Transverse colon (tissue), 4 donors: ENCODE data around the gene PID1. TPM values are rescaled to one million over a fixed set of nuclear protein-coding genes. Genes with fewer than 3 reads are reported as not detected.

Experiments
- DNase-seq: peaks from one replicate; pipeline ENCODE4 v3.0.0-alpha.2; 2019
- H3K27ac ChIP-seq, 4 donors: fragments of 200-600 bp; sonication (generic); 2 replicates each; pipeline ENCODE4 v1.5.1; 2016 to 2018; ENCODE audit warnings: inconsistent platforms in 4 of 4
- H3K27me3 ChIP-seq: fragments of 200-600 bp; sonication (generic); 2 replicates; pipeline ENCODE4 v1.5.1; 2017; ENCODE audit warnings: inconsistent platforms
- H3K36me3 ChIP-seq, 4 donors: fragments of 200-600 bp; sonication (generic); 2 replicates each; pipeline ENCODE4 v1.5.1; 2017 to 2019; ENCODE audit warnings: inconsistent platforms in 4 of 4
- H3K4me1 ChIP-seq, 4 donors: fragments of 200-600 bp; sonication (generic); 2 replicates each; pipeline ENCODE4 v1.5.1; 2017 to 2020; ENCODE audit warnings: inconsistent platforms in 4 of 4
- H3K4me3 ChIP-seq, 4 donors: fragments of 200-600 bp; sonication (generic); 1 replicate in 1 of 4; 2 replicates in 3 of 4; pipeline versions ENCODE4 v1.5.1 to v1.6.1; 2017 to 2019; ENCODE audit warnings: inconsistent platforms in 4 of 4
- H3K9me3 ChIP-seq, 2 donors: fragments of 200-600 bp; sonication (generic); 2 replicates each; pipeline ENCODE4 v1.5.1; 2017 to 2019; ENCODE audit warnings: inconsistent platforms in 2 of 2
- EP300 ChIP-seq: sonication (generic); formaldehyde crosslinking; IDR thresholded peaks from one replicate; pipeline ENCODE4 v1.6.1; 2017; ENCODE audit warnings: antibody characterized with exemption, low read depth
- POLR2A ChIP-seq: fragments of 450-650 bp; IDR thresholded peaks from one replicate; pipeline ENCODE4 v1.6.1; 2016; ENCODE audit warnings: antibody characterized with exemption, mild to moderate bottlenecking, moderate library complexity
- POLR2AphosphoS5 ChIP-seq, 3 donors: sonication (generic); formaldehyde crosslinking; IDR thresholded peaks; one replicate each; pipeline ENCODE4 v1.6.1; 2016; ENCODE audit warnings: antibody characterized with exemption in 3 of 3
- WGBS, 2 donors: methylation state at CpG; one replicate each; pipeline ENCODE4 v1.1.5; 2018; ENCODE audit warnings: low coverage in 1 of 2; 5-methylcytosine and 5-hydroxymethylcytosine counted together
- in situ Hi-C, 4 donors: fragments of 200-750 bp; cut with MboI; loops; one replicate each; pipeline versions ENCODE4 v1.15.0 to v1.15.1; 2017; ENCODE audit warnings: low sequenced_read_pairs in 3 of 4, low pct_ligation_motif_present in 1 of 4, low pct_unique_long_range_greater_than_20kb in 1 of 4
- intact Hi-C: fragments of 100-400 bp; cut with DNase I; formaldehyde crosslinking; loops from one replicate; pipeline ENCODE4 v1.15.1; 2023; ENCODE audit warnings: low total_unique reads
- total RNA-seq, 4 donors: library from RNA; depleted of rRNA; stranded (reverse); fragments of >200 nt; gene quantifications; one replicate each; pipeline ENCODE4 v1.1.0, GENCODE V29; 2016
- TF ChIP-seq, protein P1 (sequence below), 5 experiments: fragments of 200-600 bp in 3 of 5; fragments of 450-650 bp in 2 of 5; sonication (generic) in 3 of 5; IDR thresholded peaks; 1 replicate in 2 of 5; 2 replicates in 3 of 5; pipeline ENCODE4 v1.5.1; 2016 to 2017; ENCODE audit warnings: antibody characterized with exemption in 5 of 5, inconsistent platforms in 3 of 5, mild to moderate bottlenecking in 2 of 5, moderate library complexity in 1 of 5

The PID1 gene
- total RNA-seq, 4 donors from 2014 or later, result 21.6 to 54.6 (median 27.9) TPM

DNA sequence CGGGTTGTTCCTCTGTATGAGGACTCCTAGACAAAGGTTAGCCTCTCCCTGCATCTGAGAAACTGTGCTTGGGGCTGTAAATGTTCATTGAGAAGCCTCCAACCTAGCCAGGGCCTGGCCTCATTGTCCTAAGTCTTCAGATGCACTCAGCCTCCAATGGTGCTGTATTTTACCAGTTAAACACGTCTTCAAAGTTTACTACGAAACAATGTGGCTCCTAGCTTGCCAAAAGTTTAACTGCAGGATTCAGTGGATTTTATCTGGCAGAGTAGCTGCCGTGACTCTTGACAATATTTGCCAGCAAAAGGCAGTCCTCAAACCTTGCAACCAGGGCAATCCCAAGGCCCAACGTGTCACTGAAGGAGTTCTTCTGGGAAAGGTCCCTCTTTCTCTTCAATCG is 1.1 kb downstream of the PID1 start:
- in situ Hi-C loops (loop anchor here in 2 of 4 donors (10.0 to 25.0 kb wide), 2 partner anchors 135 to 583 kb away; no protein-coding TSS in a partner anchor), intact Hi-C loops (no loop called here)
- Histone ChIP-seq H3K9me3 (no peaks in the 10 kb centered on the region), H3K27ac (peak overlapping the region; percentile 54 to 86 (median 86)), H3K27me3 (no peaks in the 10 kb centered on the region), H3K4me3 (peak overlapping the region in 3 of 4 donors; percentile 72 to 82 (median 75)), H3K36me3 (no peaks in the 10 kb centered on the region), H3K4me1 (peaks cover 3 to 51% (median 16%) of the 10 kb centered on the region in 4 donors)
- TF ChIP-seq EP300 (no peak), POLR2A (no peak), POLR2AphosphoS5 (IDR thresholded peaks at IDR 0.05) (no peak)
- TF ChIP-seq, protein P1, sequence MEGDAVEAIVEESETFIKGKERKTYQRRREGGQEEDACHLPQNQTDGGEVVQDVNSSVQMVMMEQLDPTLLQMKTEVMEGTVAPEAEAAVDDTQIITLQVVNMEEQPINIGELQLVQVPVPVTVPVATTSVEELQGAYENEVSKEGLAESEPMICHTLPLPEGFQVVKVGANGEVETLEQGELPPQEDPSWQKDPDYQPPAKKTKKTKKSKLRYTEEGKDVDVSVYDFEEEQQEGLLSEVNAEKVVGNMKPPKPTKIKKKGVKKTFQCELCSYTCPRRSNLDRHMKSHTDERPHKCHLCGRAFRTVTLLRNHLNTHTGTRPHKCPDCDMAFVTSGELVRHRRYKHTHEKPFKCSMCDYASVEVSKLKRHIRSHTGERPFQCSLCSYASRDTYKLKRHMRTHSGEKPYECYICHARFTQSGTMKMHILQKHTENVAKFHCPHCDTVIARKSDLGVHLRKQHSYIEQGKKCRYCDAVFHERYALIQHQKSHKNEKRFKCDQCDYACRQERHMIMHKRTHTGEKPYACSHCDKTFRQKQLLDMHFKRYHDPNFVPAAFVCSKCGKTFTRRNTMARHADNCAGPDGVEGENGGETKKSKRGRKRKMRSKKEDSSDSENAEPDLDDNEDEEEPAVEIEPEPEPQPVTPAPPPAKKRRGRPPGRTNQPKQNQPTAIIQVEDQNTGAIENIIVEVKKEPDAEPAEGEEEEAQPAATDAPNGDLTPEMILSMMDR (IDR thresholded peaks at IDR 0.05), result no peak
- 29% methylated on average over 6 of the region's 6 CpGs; no CpG with 5 or more reads in 1 of the 2 donors for WGBS, 2 donors
- DNase-seq, result peak; percentile 36

DNA sequence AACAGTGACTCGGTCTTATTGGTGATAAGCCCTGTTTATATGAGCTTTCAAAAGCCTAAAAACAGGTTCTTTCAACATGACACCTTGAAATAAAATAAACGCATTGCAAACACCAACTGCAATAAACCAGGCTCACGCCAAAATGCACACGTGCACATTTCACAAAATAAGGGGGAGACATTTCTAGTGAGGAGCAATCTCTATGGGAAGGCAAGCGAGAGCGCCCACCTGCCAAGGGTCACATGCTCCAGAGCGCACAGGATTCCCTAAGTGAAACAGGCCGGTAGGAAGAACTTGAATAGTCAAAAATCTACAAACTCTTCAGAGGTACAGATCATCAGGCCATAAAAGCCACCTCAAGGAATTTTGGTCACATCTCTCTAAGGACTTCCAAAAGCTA is 1.9 kb downstream of the PID1 start:
- no peaks in the 10 kb centered on the region for H3K27me3 ChIP-seq
- no peak for DNase-seq
- peak overlapping the region; percentile 54 to 86 (median 86) for H3K27ac ChIP-seq
- H3K36me3 ChIP-seq, result no peaks in the 10 kb centered on the region
- intact Hi-C loops, result no loop called here
- in situ Hi-C loops, result loop anchor here in 2 of 4 donors (10.0 to 25.0 kb wide), 2 partner anchors 134 to 582 kb away; no protein-coding TSS in a partner anchor
- no peaks in the 10 kb centered on the region for H3K9me3 ChIP-seq
- 47 to 62% methylated on average over 3 to 8 of the region's 8 CpGs for WGBS, 2 donors
- H3K4me1 ChIP-seq, result peaks cover 3 to 45% (median 15%) of the 10 kb centered on the region in 4 donors
- TF ChIP-seq POLR2A, result no peak
- no peak for TF ChIP-seq POLR2AphosphoS5 (IDR thresholded peaks at IDR 0.05)
- TF ChIP-seq, protein P1 (IDR thresholded peaks at IDR 0.05), result no peak
- no peak for TF ChIP-seq EP300
- H3K4me3 ChIP-seq, result peak overlapping the region in 2 of 4 donors; percentile 75 to 82

DNA sequence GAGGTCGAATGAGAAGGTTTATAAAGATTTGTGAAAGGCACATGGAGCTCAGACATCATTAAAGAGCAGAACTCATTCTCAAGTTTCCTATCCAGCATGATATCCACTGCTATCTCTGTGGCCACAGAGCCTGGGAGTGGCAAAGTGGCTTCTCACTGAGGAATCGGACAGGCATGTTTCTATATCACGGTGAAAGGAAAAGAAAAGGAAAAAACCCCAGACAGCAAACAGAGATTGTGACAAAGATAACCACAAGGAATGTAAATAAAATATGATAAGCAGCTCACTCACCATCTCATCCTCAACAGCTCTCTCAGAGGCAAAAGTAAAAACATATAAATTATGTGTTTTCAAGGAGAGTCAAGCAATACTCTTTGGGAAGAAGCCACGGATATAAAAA is 2.5 kb downstream of the PID1 start:
- Histone ChIP-seq H3K9me3 (no peaks in the 10 kb centered on the region), H3K27me3 (no peaks in the 10 kb centered on the region), H3K4me1 (peaks cover 3 to 41% (median 13%) of the 10 kb centered on the region in 4 donors), H3K27ac (peak overlapping the region in 3 of 4 donors; percentile 15 to 86 (median 86)), H3K4me3 (peak overlapping the region in 2 of 4 donors; percentile 75 to 82), H3K36me3 (no peaks in the 10 kb centered on the region)
- WGBS, 2 donors, result 36 to 39% methylated on average over 4 of the region's 4 CpGs
- intact Hi-C loops, result no loop called here
- in situ Hi-C loops, result loop anchor here in 2 of 4 donors (10.0 to 25.0 kb wide), 2 partner anchors 134 to 581 kb away; no protein-coding TSS in a partner anchor
- no peak for DNase-seq
- TF ChIP-seq, protein P1 (IDR thresholded peaks at IDR 0.05), result no peak
- TF ChIP-seq POLR2AphosphoS5 (IDR thresholded peaks at IDR 0.05) (no peak), EP300 (no peak), POLR2A (no peak)

DNA sequence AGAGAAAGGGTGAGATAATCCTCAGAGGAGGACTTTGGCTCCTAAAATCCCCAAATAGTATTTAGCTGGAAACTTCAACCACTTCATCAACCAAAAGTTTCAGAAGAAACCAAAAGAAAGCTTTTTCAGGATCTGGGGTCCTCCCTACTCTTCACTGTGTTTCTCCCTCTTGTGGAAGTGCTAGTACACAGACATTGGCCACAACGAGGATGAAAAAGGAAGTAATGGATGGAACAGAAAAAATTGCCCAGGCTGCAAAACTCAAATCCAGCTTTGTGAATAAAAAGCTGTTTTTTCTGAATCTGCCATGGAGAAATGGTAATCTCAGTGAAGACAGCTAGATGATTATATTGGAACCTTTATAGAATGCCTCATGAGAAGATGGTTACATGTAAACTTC is 4.0 kb downstream of the PID1 start:
- WGBS, 2 donors, result 49 to 60% methylated on average over 1 of the region's 1 CpG
- intact Hi-C loops (no loop called here), in situ Hi-C loops (loop anchor here in 2 of 4 donors (10.0 to 25.0 kb wide), 2 partner anchors 132 to 580 kb away; no protein-coding TSS in a partner anchor)
- no peaks in the 10 kb centered on the region for H3K36me3 ChIP-seq
- no peaks in the 10 kb centered on the region for H3K27me3 ChIP-seq
- peak overlapping the region in 1 of 4 donors; percentile 18 for H3K4me3 ChIP-seq
- DNase-seq, result no peak
- TF ChIP-seq EP300 (no peak), POLR2AphosphoS5 (IDR thresholded peaks at IDR 0.05) (no peak), POLR2A (no peak)
- TF ChIP-seq, protein P1 (IDR thresholded peaks at IDR 0.05), result no peak
- peak overlapping the region in 2 of 4 donors; percentile 1 to 47 for H3K27ac ChIP-seq
- H3K4me1 ChIP-seq, result peaks cover 0 to 25% (median 5%) of the 10 kb centered on the region in 4 donors
- no peaks in the 10 kb centered on the region for H3K9me3 ChIP-seq
